Head of caudate nucleus (tissue), 42 donors: ENCODE data around the gene VEPH1.

Experiments
- DNase-seq, 42 donors: peaks; one replicate each; pipeline versions ENCODE4 v3.0.0 to v3.0.0-alpha.2; 2020 to 2021; ENCODE audit warnings: mixed read lengths in 7 of 42
- intact Hi-C: fragments of 100-400 bp; cut with DNase I; formaldehyde crosslinking; loops from one replicate; pipeline ENCODE4 v1.15.0; 2022

The VEPH1 gene

DNA sequence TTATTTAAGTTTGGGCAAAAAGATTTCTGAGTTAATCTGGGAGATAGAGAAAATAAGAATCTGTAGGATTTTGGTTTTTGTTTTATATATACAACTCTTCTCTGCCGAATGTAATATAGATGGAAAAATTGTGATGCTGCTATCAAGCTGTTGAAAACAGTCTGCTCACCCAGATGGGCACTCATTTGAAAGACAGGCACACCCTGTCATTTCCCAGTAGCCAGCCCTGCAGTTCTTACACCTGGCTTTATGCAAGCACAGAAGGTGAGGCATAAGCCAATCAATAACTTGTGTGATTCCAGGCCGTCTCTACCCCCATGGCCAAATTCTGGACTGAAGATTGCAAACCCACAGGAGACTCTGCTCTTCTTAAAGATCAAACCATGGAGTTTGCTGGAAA lies 93.7 kb downstream of the VEPH1 start:
- DNase-seq = no peak
- intact Hi-C loops = no loop called here

DNA sequence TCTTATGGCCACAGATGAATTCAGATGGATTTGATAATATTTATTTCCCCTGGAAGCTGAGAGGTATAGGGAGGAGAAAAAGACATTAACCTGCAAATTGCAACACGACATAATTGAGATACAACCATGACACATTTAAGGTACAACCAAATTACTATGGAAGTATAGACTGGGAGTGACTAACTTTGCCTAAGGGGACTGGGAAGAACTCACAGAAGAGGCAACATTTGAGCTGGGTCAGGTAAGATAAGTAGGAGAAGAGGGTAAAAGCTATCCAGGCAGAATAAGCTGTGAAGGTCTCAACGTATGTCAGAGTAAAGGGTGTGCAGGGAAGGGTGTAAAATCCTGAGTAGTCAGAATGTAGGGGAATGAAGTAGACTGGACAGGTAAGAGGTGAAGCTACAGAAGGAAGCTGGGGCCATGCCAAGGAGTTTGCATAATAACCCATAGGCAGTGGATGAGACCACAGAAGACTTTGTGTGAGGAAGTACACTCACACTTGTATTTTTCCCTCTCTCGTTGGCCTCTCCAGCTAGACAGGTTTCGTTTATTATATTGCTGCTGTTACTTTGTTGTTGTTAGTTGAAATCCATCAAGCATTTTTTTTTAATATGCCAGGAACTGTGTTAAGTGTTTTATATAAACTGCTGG lies 94.6 kb downstream of the VEPH1 start:
- no peak for DNase-seq
- intact Hi-C loops = no loop called here

GRCh38 chr3:157407769-157408168 lies 95.4 kb downstream of the VEPH1 start:
- intact Hi-C loops = no loop called here
- DNase-seq = no peak

GRCh38 chr3:157406394-157406793 lies 96.8 kb downstream of the VEPH1 start:
- intact Hi-C loops = no loop called here
- no peak for DNase-seq

DNA sequence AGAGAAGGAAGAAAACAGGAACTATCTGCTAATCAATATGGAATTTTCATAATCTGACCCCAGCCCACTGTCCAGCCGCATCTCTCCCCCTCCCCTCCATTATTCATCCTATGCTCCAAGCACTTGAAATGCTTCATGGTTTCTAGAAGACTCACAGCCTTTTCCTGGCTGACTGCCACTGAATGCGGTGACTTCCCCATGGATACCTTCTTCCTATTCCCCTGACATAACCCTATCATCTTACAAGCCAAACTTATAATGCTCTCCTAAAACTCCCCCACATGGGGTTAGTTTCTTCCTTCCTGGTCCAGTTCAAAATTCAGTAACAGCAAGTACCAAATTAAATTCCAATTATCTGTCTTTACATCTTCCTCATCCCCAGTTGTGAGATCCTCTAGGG lies 97.8 kb downstream of the VEPH1 start:
- DNase-seq = no peak
- intact Hi-C loops = no loop called here

GRCh38 chr3:157404381-157404780 lies 98.8 kb downstream of the VEPH1 start:
- intact Hi-C loops = no loop called here
- DNase-seq = no peak

- intact Hi-C loops = no loop called here
- no peak for DNase-seq
Observed at GRCh38 chr3:157398598-157398997, 104.6 kb downstream of the VEPH1 start.

GRCh38 chr3:157394411-157394810 lies 108.8 kb downstream of the VEPH1 start:
- DNase-seq = peak in 5 of 42 donors; percentile 7 to 28 (median 16)
- intact Hi-C loops = no loop called here

GRCh38 chr3:157393113-157393512 lies 110.1 kb downstream of the VEPH1 start:
- intact Hi-C loops = no loop called here
- DNase-seq = no peak

- DNase-seq = no peak
- intact Hi-C loops = no loop called here
Observed at GRCh38 chr3:157392104-157392503, 111.1 kb downstream of the VEPH1 start.

DNA sequence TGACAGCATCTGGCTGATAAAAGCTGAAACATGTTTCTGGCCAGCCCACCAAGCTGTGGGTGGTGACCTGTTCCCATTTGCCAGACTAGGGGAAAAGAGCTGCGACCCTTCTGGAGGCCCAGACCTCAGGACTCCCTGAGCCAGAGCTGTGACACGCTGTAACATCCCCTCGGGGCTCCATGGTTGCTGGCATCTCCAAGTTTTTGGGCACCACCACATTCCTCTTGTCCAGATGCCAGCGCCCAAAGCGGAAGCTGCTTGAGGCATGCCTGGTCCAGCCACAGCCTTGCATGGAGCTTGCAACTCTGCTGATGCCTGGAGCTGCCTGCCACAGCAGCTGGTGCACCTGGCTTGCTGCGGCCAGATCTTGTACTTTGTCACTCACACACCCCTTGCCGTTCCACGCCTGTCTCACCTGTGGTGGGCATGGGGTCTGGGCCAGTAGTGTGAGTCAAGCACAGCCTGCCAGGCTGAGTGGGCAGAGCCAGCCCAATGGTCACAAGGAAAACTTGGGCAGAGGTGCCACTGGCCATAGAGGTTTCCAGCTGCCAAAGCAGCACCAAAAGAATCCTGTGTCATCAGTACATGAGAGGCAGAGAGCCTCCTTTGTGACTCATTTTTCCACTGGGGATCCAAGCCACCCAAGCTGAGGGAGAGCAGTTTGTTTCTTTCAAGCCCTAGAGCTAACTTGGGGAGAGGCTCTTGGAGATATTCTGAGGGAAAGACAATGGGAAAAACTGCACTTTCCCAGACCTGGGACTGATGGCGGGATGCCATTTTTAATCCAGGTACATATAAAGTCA lies 112.3 kb downstream of the VEPH1 start:
- DNase-seq = no peak

GRCh38 chr3:157388976-157389375 lies 114.2 kb downstream of the VEPH1 start:
- DNase-seq = no peak
- intact Hi-C loops = no loop called here

More for the DNA sequence above, 112.3 kb downstream of the VEPH1 start:
- intact Hi-C loops = no loop called here

DNA sequence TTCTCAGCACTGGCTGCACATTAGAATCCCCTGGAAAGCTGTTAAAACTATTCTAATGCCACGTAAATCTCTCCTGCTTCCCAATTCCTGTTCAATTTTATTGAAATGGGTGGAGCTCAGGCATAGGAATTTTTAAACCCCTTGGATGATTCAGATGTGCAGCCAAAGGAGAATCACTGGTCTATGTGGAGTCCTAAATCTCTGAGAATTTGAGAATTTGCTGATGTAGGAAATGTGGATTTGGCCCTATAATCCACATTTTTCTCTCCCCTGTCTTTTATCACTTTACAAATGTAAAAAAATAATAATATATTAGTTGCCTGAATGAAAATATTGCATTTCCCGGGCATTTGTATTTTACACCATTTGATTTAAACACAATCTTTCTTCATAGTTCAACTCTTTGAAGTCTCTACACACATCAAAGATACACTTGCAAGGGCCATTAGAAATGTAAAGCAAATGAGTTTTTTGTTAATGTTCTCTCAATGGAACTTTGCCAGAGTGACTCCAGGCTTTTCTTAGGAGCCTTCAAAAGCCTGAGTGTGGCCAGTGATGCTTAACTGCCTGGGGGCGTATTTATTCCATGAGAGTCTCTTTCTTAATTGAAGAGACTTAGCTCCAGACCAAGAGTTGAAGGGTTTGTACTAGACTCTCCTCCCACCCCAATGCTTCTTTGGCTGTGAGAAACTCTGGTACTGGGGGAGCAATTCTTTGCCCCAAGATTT lies 115.3 kb downstream of the VEPH1 start:
- no peak for DNase-seq
- intact Hi-C loops = no loop called here

DNA sequence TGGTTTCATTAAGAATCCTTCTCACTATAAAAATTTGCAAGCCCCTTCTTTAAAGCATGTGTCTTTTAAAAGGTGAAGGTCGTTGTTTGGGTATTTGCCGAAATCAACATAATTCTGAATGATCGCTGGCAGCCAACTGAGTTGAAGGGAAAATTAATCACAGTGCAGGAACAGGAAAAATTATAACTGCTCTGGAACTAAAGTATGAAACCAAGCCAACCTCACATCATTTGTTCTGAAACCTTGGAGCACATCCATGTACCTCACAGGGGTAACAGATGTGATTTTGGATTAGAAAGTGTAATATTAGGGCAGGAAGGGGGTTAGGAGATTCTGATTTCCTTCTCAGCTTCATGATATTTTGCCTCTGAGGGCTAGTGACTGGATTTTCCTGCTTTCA lies 118.7 kb downstream of the VEPH1 start:
- intact Hi-C loops = no loop called here
- no peak for DNase-seq

- intact Hi-C loops = no loop called here
- no peak for DNase-seq
Observed at GRCh38 chr3:157384031-157384430, 119.2 kb downstream of the VEPH1 start.

GRCh38 chr3:157381606-157382005 lies 121.6 kb downstream of the VEPH1 start:
- intact Hi-C loops = no loop called here

GRCh38 chr3:157379525-157380140 lies 123.6 kb downstream of the VEPH1 start:
- no peak for DNase-seq
- intact Hi-C loops = no loop called here

More at GRCh38 chr3:157381606-157382005, 121.6 kb downstream of the VEPH1 start:
- no peak for DNase-seq

- no peak for DNase-seq
- intact Hi-C loops = no loop called here
Observed at GRCh38 chr3:157376603-157377300, 126.5 kb downstream of the VEPH1 start.

GRCh38 chr3:157375342-157375986 lies 127.8 kb downstream of the VEPH1 start:
- DNase-seq = no peak
- intact Hi-C loops = no loop called here
